GM18868 (cell line): ENCODE measurements around the gene PRR12.

ENCODE experiments used
- ATAC-seq: cut with Tn5 transposase; IDR thresholded peaks from one replicate; pipeline ENCODE4 v1.9.1; 2021; ENCODE audit warnings: mild to moderate bottlenecking, moderate library complexity; ENCODE audit not compliant: unreplicated experiment

PRR12 gene

GRCh38 chr19:49591731-49592485, 926 bp downstream of the PRR12 start:
- ATAC-seq = no peak

DNA sequence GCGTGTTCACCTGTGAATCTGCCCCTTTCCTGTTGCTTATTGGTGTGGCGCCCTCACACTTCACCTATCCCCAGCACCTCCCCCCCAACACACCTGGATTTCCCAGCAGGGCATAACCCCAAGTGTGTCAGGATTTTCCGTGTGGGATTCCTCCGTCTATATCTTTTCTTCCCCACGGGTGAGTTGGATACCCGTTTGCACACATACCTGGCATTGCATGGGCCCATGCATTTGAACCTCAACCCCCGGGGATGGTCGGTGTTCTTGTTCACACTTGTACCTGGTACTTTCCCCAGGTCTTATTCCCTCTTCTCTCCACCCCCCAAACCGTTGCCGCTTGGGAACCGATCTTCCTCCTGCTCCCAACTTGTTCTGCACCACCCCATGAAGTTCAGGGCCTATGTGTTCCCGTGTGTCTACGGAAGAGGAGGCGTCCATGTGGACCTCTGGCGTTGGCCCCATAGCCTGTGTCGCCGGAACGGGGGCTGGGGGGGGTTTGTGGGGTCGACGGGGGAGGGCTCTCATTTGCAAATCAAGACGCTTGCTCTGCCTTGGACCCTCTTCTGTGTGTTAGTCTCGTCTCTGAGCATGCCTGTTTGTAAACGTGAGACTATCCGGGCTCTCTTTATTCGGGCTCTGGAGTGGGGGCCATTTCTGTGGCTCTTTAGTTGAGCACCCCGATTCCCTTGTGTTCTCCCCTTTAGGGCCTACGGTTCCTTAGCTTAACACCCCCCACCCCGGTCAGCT, 1.7 kb downstream of the PRR12 start:
- no peak for ATAC-seq

GRCh38 chr19:49593233-49594113, 2.5 kb downstream of the PRR12 start:
- peak; percentile 50 for ATAC-seq

- no peak for ATAC-seq
These were observed 3.4 kb downstream of the PRR12 start for GRCh38 chr19:49594157-49594992.

DNA sequence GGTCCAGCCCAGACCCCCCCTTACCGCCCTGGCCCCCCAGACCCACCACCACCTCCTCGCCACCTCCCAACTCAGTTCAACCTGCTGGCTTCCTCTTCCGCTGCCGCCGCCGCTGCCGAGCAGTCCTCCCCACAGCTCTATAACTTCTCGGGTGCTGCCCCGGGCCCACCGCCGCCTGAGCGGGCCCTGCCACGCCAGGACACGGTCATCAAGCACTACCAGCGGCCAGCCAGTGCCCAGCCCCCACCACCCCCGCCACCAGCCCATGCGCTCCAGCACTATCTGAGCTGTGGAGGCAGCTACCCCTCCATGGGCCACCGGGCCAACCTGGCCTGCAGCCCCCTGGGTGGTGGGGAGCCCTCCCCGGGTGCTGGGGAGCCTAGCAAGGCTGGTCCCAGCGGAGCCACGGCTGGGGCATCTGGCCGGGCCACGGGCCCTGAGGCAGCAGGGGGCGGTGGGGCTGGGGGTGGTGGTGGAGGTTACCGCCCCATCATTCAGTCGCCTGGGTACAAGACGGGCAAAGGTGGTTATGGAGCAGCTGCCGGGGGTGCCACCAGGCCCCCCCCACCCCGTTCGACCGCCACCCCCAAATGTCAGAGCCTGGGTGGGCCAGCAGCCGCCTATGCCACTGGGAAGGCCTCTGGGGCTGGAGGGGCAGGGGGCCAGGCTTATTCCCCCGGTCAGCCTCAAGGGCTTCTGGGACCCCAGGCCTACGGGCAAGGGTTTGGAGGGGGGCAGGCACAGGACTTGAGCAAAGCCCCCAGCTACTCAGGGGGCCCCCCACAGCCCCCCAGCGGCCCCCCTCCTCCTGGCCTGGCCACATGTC, 4.2 kb downstream of the PRR12 start:
- ATAC-seq = no peak

- no peak for ATAC-seq
These were observed 4.9 kb downstream of the PRR12 start for GRCh38 chr19:49595819-49596404.

DNA sequence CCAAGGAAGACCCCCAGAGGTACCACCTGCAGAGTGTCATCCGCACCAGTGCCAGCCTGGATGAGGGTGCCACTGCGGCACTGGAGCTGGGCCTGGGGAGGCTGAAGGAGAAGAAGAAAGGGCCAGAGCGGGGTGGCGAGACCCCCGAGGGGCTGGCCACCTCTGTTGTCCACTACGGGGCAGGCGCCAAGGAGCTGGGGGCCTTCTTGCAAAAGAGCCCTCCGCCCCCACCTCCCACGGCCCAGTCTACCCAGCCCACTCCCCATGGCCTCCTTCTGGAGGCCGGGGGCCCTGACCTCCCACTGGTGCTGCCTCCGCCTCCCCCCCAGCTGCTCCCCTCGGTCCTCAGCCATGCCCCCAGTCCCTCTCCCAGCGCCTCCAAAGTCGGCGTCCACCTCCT, 5.4 kb downstream of the PRR12 start:
- ATAC-seq = no peak

- no peak for ATAC-seq
These were observed 6.1 kb downstream of the PRR12 start for GRCh38 chr19:49596954-49597702.

- no peak for ATAC-seq
These were observed 6.7 kb downstream of the PRR12 start for GRCh38 chr19:49597703-49597974.

DNA sequence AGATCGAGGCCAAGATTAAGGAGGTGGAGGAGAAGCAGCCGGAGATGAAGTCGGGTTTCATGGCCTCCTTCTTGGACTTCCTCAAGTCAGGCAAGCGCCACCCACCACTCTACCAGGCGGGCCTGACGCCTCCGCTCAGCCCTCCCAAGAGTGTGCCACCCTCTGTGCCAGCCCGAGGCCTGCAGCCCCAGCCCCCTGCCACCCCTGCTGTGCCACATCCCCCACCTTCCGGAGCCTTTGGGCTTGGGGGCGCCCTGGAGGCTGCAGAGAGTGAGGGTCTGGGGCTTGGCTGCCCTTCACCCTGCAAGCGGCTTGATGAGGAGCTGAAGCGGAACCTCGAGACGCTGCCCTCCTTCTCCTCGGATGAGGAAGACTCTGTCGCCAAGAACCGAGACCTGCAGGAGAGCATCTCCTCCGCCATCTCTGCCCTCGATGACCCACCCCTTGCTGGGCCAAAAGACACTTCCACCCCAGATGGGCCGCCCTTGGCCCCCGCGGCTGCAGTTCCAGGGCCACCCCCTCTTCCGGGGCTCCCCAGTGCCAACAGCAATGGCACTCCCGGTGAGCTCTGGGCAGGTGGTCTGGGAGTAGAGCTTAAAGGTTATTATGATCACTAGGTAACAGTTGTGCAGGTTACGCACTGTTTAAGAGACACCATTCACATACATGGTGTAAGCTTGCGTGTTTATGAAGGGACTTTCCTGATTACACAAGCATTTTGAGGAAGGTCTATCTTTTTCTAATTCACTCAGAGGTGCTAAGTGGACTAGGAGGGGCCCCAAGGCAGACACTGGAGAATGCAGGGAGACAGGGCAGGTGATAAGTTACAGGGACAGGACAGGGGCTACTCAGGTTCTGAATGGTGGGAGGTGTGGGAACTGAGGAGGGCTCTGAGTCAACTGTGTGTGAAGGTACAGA, 8.7 kb downstream of the PRR12 start:
- no peak for ATAC-seq

- no peak for ATAC-seq
These were observed 10.6 kb downstream of the PRR12 start for GRCh38 chr19:49601482-49602038.

DNA sequence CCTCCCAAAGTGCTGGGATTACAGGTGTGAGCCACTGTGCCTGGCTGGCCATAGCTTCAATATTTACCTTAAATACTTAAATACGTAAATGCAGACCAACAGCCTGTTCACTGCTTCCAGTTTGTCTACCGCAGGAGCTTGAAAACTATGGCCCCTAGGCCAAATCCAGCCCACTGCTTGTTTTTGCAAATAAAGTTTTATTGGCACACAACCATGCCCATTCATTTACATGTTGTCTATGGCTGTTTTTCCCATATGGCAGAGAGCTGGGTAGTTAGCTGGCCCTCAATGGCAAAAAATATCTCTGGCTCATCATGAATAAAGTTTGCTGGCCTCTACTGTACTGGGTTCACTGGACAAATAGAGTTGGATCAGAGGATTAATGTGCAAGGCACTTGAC, 11.8 kb downstream of the PRR12 start:
- no peak for ATAC-seq

DNA sequence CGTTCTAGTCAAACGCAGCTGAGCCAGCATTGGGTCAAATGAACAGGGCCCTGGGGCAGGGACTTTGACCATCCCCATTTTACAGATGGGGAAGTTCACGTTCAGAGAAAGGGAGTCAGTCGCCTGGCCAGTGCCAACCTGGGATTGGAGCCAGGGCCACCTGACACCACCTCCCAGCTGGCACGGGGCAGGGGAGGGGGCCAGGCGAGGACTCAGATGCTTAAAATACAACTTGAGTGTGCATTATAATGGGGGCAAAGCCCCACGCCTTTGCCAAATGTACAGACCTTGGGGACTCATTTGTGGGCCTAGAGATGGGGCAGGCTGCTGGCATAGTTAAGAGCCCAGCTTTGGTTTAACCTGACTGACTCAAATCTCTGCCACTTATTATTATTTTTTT, 14.6 kb downstream of the PRR12 start:
- no peak for ATAC-seq

- no peak for ATAC-seq
These were observed 18.6 kb downstream of the PRR12 start for GRCh38 chr19:49609499-49610092.

- no peak for ATAC-seq
These were observed 22.4 kb downstream of the PRR12 start for GRCh38 chr19:49613374-49613773.

- ATAC-seq = no peak
These were observed 23.3 kb downstream of the PRR12 start for GRCh38 chr19:49614096-49614833.
